Ovary (tissue), 9 donors: Measurements from ENCODE around the gene HAP1. TPM values are rescaled to one million over a fixed set of nuclear protein-coding genes. Genes with fewer than 3 reads are reported as not detected.
A peak's percentile ranks its signal among the peaks of the same experiment; 100 is the strongest.

Experiments used
- DNase-seq, 5 donors: peaks; one replicate each; pipeline ENCODE4 v3.0.0-alpha.2; 2019 to 2020
- H3K27ac ChIP-seq, 2 donors: fragments of 200-600 bp; one replicate each; pipeline versions ENCODE4 v1.5.1 to v1.8.0; 2019 to 2022
- H3K27me3 ChIP-seq: fragments of 200-600 bp; one replicate; pipeline ENCODE4 v1.8.0; 2022
- H3K36me3 ChIP-seq: fragments of 200-600 bp; sonication (generic); one replicate; pipeline ENCODE4 v1.5.1; 2019
- H3K4me1 ChIP-seq: one replicate; pipeline ENCODE4 v1.8.1; 2013; ENCODE audit warnings: mild to moderate bottlenecking, moderate library complexity; ENCODE audit not compliant: insufficient read depth
- H3K4me3 ChIP-seq: fragments of 200-600 bp; sonication (generic); one replicate; pipeline ENCODE4 v1.5.1; 2017
- H3K9me3 ChIP-seq, 2 donors: fragments of 200-600 bp in 1 of 2; sonication (generic) in 1 of 2; one replicate each; pipeline versions ENCODE4 v1.5.1 to v1.8.1; 2013 to 2019; ENCODE audit warnings: mild to moderate bottlenecking in 1 of 2, moderate library complexity in 1 of 2
- EP300 ChIP-seq: sonication (generic); formaldehyde crosslinking; IDR thresholded peaks from one replicate; pipeline ENCODE4 v1.6.1; 2017; ENCODE audit warnings: antibody characterized with exemption
- POLR2A ChIP-seq: fragments of 450-650 bp; IDR thresholded peaks from one replicate; pipeline ENCODE4 v1.6.1; 2017; ENCODE audit warnings: antibody characterized with exemption, mild to moderate bottlenecking, moderate library complexity
- WGBS, 3 donors: extraction: QIAGEN DNeasy Blood & Tissue Kit in 1 of 3; methylation state at CpG; one replicate each; pipeline versions ENCODE4 v1.1.5 to v1.1.7; 2013 to 2017; 5-methylcytosine and 5-hydroxymethylcytosine counted together
- intact Hi-C, 4 donors: fragments of 100-400 bp; cut with DNase I; formaldehyde crosslinking; loops; one replicate each; pipeline versions ENCODE4 v1.11.0 to v1.15.1; 2022 to 2023
- polyA plus RNA-seq, 2 donors: library from polyadenylated mRNA; stranded (reverse); fragments of 200-250 nt in 1 of 2; fragments of 350-450 nt in 1 of 2; fragmentation: Illumina TruSeq in 1 of 2; extraction: RNeasy Lipid Tissue Mini Kit (QIAGEN cat#74804) in 1 of 2; gene quantifications; one replicate each; pipeline ENCODE4 v1.2.3, GENCODE V29; 2013 to 2014
- total RNA-seq, 7 donors: library from RNA; depleted of rRNA in 2 of 7; stranded (reverse); fragments of >200 nt in 2 of 7; fragmentation: NEBNext Ultra II Directional in 3 of 7; extraction: Animal tissue kit (Norgen Biotek cat#: 25700) in 3 of 7; gene quantifications; one replicate each; pipeline versions ENCODE4 v1.1.0 to v1.2.4, GENCODE V29; 2016 to 2023
- TF ChIP-seq, protein P1 (sequence below), 3 donors: fragments of 450-650 bp in 2 of 3; fragments of 200-600 bp in 1 of 3; IDR thresholded peaks; one replicate each; pipeline versions ENCODE4 v1.5.1 to v1.8.0; 2016 to 2022; ENCODE audit warnings: antibody characterized with exemption in 3 of 3, mild to moderate bottlenecking in 1 of 3
- donor health status: DM: no; HTN: no; CAD: no; lungs with moderate emphysema.
- donor health status: DM: no; HTN: no; CAD: no.
- donor health status: Bipolar disorder and iron deficiency.
- donor health status: DM: yes; HTN: yes; CAD: no.
- donor health status: DM: no; HTN: no; CAD: no.
- donor health status: DM: yes; HTN: yes; CAD: no.

HAP1 gene
- total and polyA plus RNA-seq, 9 donors: 0.12 to 1.5 (median 0.56) TPM

DNA sequence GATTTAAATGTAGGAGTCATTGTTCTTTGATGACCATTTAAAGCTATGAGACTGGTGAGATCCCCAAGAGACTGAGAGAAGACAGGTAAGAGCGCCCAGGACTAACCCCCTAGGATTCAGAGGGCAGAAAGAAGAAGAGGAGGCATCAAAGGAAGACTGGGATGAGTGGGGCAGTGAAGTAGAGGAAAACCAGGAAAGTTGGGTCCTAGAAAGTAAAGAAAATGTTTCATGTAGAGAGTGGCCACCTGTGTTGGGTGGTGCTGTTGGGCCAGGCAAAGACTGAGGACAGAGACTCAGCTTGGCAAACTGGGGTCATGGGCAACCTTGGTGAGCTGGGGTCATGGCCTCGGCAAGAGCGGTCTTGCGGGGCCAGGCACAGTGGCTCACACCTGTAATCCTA lies 1.3 kb upstream of the HAP1 start:
- intact Hi-C loops: no loop called here
- H3K4me1 ChIP-seq: peaks cover 4% of the 10 kb centered on the region
- no peak overlapping the region for H3K4me3 ChIP-seq
- 88 to 89% (median 89%) methylated on average over 4 of the region's 4 CpGs for WGBS, 3 donors
- no peaks in the 10 kb centered on the region for H3K36me3 ChIP-seq
- H3K27me3 ChIP-seq: no peaks in the 10 kb centered on the region
- TF ChIP-seq EP300 (no peak), POLR2A (no peak)
- TF ChIP-seq, protein P1, sequence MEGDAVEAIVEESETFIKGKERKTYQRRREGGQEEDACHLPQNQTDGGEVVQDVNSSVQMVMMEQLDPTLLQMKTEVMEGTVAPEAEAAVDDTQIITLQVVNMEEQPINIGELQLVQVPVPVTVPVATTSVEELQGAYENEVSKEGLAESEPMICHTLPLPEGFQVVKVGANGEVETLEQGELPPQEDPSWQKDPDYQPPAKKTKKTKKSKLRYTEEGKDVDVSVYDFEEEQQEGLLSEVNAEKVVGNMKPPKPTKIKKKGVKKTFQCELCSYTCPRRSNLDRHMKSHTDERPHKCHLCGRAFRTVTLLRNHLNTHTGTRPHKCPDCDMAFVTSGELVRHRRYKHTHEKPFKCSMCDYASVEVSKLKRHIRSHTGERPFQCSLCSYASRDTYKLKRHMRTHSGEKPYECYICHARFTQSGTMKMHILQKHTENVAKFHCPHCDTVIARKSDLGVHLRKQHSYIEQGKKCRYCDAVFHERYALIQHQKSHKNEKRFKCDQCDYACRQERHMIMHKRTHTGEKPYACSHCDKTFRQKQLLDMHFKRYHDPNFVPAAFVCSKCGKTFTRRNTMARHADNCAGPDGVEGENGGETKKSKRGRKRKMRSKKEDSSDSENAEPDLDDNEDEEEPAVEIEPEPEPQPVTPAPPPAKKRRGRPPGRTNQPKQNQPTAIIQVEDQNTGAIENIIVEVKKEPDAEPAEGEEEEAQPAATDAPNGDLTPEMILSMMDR (IDR thresholded peaks at IDR 0.05): no peak
- no peak overlapping the region for H3K27ac ChIP-seq
- DNase-seq: no peak
- no peaks in the 10 kb centered on the region for H3K9me3 ChIP-seq

DNA sequence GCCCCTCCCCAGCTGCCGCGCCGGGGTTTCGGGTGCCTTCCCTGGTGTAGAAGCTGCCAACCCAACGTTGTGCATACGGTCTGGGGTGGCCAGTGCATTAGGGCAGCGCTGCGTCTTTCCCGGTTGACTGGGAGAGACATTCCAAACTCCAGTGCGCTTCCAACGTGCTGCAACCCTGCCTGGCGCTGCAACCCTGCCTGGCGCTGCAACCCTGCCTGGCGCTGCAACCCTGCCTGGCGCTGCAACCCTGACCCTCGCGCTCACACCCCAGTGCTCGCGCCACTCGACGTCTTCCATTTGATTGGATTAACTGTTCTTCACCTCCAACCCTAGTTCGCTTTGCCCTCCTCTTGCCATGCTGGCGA lies 488 bp upstream of the HAP1 start:
- no peaks in the 10 kb centered on the region for H3K9me3 ChIP-seq
- H3K4me1 ChIP-seq: peaks cover 4% of the 10 kb centered on the region
- WGBS, 3 donors: 2% methylated on average over 16 to 23 of the region's 23 CpGs
- H3K36me3 ChIP-seq: no peaks in the 10 kb centered on the region
- DNase-seq: peak in 1 of 5 donors; percentile 39
- H3K27me3 ChIP-seq: no peaks in the 10 kb centered on the region
- peak overlapping the region; percentile 36 for H3K4me3 ChIP-seq
- TF ChIP-seq, protein P1 (IDR thresholded peaks at IDR 0.05): no peak
- TF ChIP-seq EP300 (no peak), POLR2A (no peak)
- intact Hi-C loops: no loop called here
- no peak overlapping the region for H3K27ac ChIP-seq

DNA sequence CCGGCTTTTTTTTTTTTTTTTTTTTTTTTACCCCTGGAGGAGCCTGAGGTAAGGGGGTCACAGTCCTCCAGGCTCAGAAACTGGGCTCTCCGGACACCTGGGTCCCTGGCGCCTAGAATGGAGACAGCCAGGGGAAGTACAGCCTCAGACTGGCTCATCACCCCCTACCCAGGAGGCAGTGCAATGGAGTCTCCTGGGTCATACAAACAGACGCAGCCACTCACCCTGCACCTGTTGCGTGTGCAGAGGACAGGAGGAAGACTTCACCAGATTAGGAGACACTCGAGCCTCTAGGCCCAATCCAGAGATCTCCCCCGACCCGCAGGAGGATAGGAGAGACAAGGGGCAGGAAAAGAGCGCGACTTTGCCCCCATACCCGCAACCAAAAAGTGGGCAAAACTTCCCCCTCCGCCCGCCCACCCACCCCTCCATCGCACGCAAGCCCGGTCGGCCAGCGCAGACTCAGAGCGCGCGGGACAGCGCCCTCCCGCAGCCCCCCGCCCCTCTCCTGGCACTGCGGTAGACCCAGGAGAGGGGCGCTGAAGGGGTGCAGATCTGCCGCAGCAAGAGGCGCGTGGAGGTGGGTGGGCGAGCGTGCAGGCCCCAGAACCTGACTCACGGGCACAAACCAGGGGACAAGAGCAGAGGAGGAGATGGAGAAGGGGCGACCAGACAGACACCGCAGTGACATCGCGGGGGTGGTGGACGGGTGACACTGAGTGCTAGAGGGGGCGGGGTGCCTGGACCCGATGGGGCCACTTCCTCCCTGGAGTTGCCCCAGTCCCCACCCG lies 900 bp downstream of the HAP1 start:
- TF ChIP-seq POLR2A: no peak
- TF ChIP-seq, protein P1 (IDR thresholded peaks at IDR 0.05): no peak
- TF ChIP-seq EP300: no peak
- Histone ChIP-seq H3K9me3 (no peaks in the 10 kb centered on the region), H3K4me3 (no peak overlapping the region), H3K4me1 (peaks cover 4% of the 10 kb centered on the region), H3K27me3 (no peaks in the 10 kb centered on the region), H3K36me3 (no peaks in the 10 kb centered on the region), H3K27ac (no peak overlapping the region)
- DNase-seq: no peak
- WGBS, 3 donors: 12 to 18% (median 13%) methylated on average over 29 to 40 of the region's 40 CpGs
- intact Hi-C loops: no loop called here

DNA sequence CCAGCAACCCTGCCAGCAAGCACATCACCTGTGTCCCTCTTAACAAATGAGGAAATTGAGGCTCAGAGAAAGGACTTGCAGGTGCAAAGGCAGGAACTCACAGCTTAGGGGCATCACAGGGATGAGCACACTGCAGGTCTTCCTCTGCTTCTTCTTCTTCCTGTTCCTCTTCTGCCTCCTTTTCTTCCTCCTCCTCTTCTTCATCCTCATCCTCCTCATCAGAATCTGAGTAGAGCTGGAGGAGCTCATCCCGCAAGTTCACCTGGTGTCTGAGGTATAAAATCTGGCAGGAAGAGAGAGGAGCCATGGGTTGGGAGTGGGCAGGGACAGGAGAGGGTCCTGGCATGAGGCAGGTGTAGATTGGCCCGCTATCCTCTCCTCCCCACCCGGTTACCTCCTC lies 2.6 kb downstream of the HAP1 start:
- H3K27ac ChIP-seq: no peak overlapping the region
- no peaks in the 10 kb centered on the region for H3K36me3 ChIP-seq
- no peaks in the 10 kb centered on the region for H3K9me3 ChIP-seq
- TF ChIP-seq POLR2A (no peak), EP300 (no peak)
- TF ChIP-seq, protein P1 (IDR thresholded peaks at IDR 0.05): no peak
- no peak for DNase-seq
- peaks cover 4% of the 10 kb centered on the region for H3K4me1 ChIP-seq
- H3K4me3 ChIP-seq: no peak overlapping the region
- H3K27me3 ChIP-seq: no peaks in the 10 kb centered on the region
- WGBS, 3 donors: 43 to 77% (median 52%) methylated on average over 3 of the region's 3 CpGs
- intact Hi-C loops: no loop called here
